Activated CD8-positive, alpha-beta T cell treated with anti-CD3 and anti-CD28 coated beads for 36 hours (primary cell): ENCODE data around the gene DHX58. TPM values are rescaled to one million over a fixed set of nuclear protein-coding genes. Genes with fewer than 3 reads are reported as not detected.

Experiments used
- ATAC-seq: fragments of 200-7000 bp; cut with Tn5 transposase; one replicate; pipeline ENCODE4 v1.10.0; 2021; ENCODE audit warnings: mild to moderate bottlenecking, moderate library complexity
- CTCF ChIA-PET: fragments of 350-600 bp; sonication (Branson Sonifier 250); formaldehyde crosslinking; loops from one replicate; lab custom pipeline; 2021; ENCODE audit warnings: antibody characterized with exemption; lab: Charles Lee
- POLR2A ChIA-PET: fragments of 350-600 bp; sonication (Branson Sonifier 250); formaldehyde crosslinking; loops from one replicate; lab custom pipeline; 2021; ENCODE audit warnings: antibody characterized with exemption; lab: Charles Lee
- DNase-seq: peaks from one replicate; pipeline ENCODE4 v3.0.0-alpha.2; 2020
- H3K27ac Mint-ChIP-seq: one replicate; pipeline ENCODE4 v1.8.0; 2021; ENCODE audit warnings: mild to moderate bottlenecking, mixed read lengths
- H3K27me3 Mint-ChIP-seq: one replicate; pipeline ENCODE4 v1.8.0; 2021; ENCODE audit warnings: mixed read lengths
- H3K36me3 Mint-ChIP-seq: one replicate; pipeline ENCODE4 v1.8.0; 2021; ENCODE audit warnings: low read depth, mixed read lengths
- H3K4me1 Mint-ChIP-seq: one replicate; pipeline ENCODE4 v1.8.0; 2021; ENCODE audit warnings: low read depth, mixed read lengths
- H3K4me3 Mint-ChIP-seq: one replicate; pipeline ENCODE4 v1.8.0; 2021; ENCODE audit warnings: mild to moderate bottlenecking, moderate library complexity, mixed read lengths
- H3K9me3 Mint-ChIP-seq: one replicate; pipeline ENCODE4 v1.8.0; 2021; ENCODE audit warnings: mixed read lengths
- intact Hi-C: fragments of 100-400 bp; cut with micrococcal nuclease; formaldehyde crosslinking; loops from one replicate; pipeline ENCODE4 v1.10.0; 2022
- total RNA-seq, 2 experiments: library from RNA; stranded (reverse); gene quantifications; one replicate each; pipeline ENCODE4 v1.2.3, GENCODE V29; 2021
- TF ChIP-seq, protein P1 (sequence below): fragments of 200-600 bp; IDR thresholded peaks from one replicate; pipeline ENCODE4 v1.8.0; 2022; ENCODE audit warnings: antibody characterized with exemption, mild to moderate bottlenecking

Gene DHX58
- total RNA-seq = 10 to 100 TPM; 31.7 to 36.2 TPM

- Mint-ChIP-seq H3K4me3 (peak within 1 kb of the TSS; percentile 79), H3K4me1 (peaks cover 30% of the 10 kb centered on the region), H3K27me3 (no peaks in the 10 kb centered on the region), H3K27ac (peak within 1 kb of the TSS; percentile 92), H3K36me3 (peaks cover 34% of the 10 kb centered on the region), H3K9me3 (no peaks in the 10 kb centered on the region)
- peak; percentile 89 for DNase-seq
- TF ChIP-seq, protein P1, sequence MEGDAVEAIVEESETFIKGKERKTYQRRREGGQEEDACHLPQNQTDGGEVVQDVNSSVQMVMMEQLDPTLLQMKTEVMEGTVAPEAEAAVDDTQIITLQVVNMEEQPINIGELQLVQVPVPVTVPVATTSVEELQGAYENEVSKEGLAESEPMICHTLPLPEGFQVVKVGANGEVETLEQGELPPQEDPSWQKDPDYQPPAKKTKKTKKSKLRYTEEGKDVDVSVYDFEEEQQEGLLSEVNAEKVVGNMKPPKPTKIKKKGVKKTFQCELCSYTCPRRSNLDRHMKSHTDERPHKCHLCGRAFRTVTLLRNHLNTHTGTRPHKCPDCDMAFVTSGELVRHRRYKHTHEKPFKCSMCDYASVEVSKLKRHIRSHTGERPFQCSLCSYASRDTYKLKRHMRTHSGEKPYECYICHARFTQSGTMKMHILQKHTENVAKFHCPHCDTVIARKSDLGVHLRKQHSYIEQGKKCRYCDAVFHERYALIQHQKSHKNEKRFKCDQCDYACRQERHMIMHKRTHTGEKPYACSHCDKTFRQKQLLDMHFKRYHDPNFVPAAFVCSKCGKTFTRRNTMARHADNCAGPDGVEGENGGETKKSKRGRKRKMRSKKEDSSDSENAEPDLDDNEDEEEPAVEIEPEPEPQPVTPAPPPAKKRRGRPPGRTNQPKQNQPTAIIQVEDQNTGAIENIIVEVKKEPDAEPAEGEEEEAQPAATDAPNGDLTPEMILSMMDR = no peak
- intact Hi-C loops = loop anchor here (5.0 kb wide), 1 partner anchor 90 kb away; the partner anchor contains the start of gene NKIRAS2
- ChIA-PET CTCF (interaction anchor here (0.8 to 14.3 kb wide), 16 partner anchors 11 to 404 kb away, joined by 3 to 110 read pairs (median 4); partner anchors contain the start of genes CNP, DNAJC7, NKIRAS2 and ZNF385C), POLR2A (interaction anchor here (0.6 to 4.1 kb wide), 16 partner anchors 9 to 206 kb away, joined by 3 to 36 read pairs (median 4); partner anchors contain the start of genes CNP, DNAJC7, HSPB9 and NKIRAS2)
- peak; percentile 82 for ATAC-seq
Observed at GRCh38 chr17:42112552-42113176, at the start of gene DHX58. Gene DHX58, minus strand, starts transcription at chr17:42112714. Its CDS starts 822 bp downstream, at chr17:42111892.

GRCh38 chr17:42160531-42160910 lies 48.0 kb upstream of the DHX58 start:
- Mint-ChIP-seq H3K36me3 (no peaks in the 10 kb centered on the region), H3K4me1 (peaks cover 4% of the 10 kb centered on the region), H3K9me3 (no peaks in the 10 kb centered on the region), H3K27ac (no peak overlapping the region), H3K4me3 (no peak overlapping the region), H3K27me3 (no peaks in the 10 kb centered on the region)
- DNase-seq (no peak), ATAC-seq (no peak)
- TF ChIP-seq, protein P1 = no peak
- CTCF ChIA-PET = interaction anchor here (1.0 kb wide), 1 partner anchor 135 kb away, joined by 3 read pairs; no protein-coding TSS in a partner anchor
- intact Hi-C loops = no loop called here
- POLR2A ChIA-PET = interaction anchor here (1.1 kb wide), 2 partner anchors 19 to 20 kb away, joined by 3 to 4 read pairs; partner anchors contain the start of gene KCNH4

DNA sequence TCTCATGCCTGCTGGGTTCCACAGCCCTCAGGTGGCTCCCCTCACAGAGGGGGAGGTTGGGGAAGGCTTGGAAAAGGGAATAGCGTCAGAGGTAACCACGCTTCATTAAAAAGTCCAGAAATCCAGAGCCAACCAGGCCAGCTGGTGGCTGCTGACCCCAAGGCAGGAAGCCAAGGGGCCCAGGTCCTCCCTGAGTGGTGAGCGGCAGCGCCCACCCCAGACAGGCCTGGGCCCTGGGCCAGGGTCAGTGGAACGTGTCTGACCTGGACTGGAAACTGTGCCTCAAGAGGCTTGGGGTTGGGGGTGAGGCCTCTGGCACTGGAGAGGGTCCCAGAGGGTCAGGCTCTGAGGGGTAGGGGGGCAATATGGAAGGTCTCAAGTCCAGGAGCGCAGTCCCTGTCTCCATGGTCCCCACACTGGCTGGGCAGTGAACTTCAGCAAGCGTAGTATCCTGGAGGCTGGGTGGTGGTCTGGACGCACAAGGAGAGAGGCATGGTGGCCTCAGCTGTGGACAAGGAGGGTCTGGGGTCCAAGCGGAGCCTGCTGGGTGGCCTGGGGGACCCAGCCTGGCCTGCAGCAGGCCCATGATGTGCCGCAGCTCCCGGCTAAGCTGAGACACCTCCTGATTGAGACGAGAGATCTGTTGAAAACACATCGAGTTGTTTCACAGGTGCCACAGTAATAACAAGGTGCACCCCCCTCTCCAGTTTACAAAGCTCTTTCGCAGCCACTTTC lies 47.4 kb upstream of the DHX58 start:
- no peak for ATAC-seq
- Mint-ChIP-seq H3K36me3 (no peaks in the 10 kb centered on the region), H3K4me1 (peaks cover 4% of the 10 kb centered on the region), H3K4me3 (no peak overlapping the region), H3K27ac (no peak overlapping the region), H3K27me3 (no peaks in the 10 kb centered on the region), H3K9me3 (no peaks in the 10 kb centered on the region)
- CTCF ChIA-PET = interaction anchor here (1.0 kb wide), 1 partner anchor 134 kb away, joined by 3 read pairs; no protein-coding TSS in a partner anchor
- TF ChIP-seq, protein P1 = no peak
- POLR2A ChIA-PET = interaction anchor here (1.1 kb wide), 2 partner anchors 19 to 20 kb away, joined by 3 to 4 read pairs; partner anchors contain the start of gene KCNH4
- no peak for DNase-seq
- intact Hi-C loops = no loop called here

DNA sequence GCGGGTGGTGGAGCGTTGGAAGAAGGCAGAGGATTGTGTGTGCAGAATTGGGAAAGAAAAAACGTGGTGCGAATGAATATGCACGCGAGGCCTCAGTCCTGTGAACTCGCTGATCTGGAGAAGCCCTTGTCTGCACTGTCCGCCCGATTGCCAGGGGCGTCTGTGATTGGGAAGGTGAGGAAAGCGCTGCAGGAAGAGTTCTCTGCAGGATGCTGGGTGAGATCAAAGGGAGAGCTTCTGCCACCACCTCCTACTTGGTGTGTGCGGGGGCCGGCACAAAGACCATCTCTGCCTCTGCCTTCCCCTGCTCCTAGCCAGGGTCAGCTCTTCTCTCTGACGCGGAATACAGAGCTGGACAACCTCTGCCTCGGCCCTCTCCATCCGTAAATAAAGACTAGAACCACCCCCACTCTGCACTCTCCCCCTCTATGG lies 43.1 kb upstream of the DHX58 start:
- Mint-ChIP-seq H3K4me3 (peak overlapping the region; percentile 83), H3K27ac (peak overlapping the region; percentile 79), H3K27me3 (no peaks in the 10 kb centered on the region), H3K9me3 (no peaks in the 10 kb centered on the region), H3K36me3 (no peaks in the 10 kb centered on the region), H3K4me1 (peaks cover 28% of the 10 kb centered on the region)
- intact Hi-C loops = no loop called here
- DNase-seq (no peak), ATAC-seq (no peak)
- CTCF ChIA-PET = interaction anchor here (0.6 to 1.7 kb wide), 2 partner anchors 16 to 35 kb away, joined by 3 to 7 read pairs; no protein-coding TSS in a partner anchor
- POLR2A ChIA-PET = interaction anchor here (0.7 to 1.4 kb wide), 2 partner anchors 35 to 120 kb away, joined by 3 read pairs; partner anchors contain the start of gene STAT5B
- TF ChIP-seq, protein P1 = no peak
